Non-pigmented ciliary epithelial cell (primary cell): ENCODE results near the gene CTDNEP1.

ENCODE experiments used
- DNase-seq: peaks from one replicate; pipeline ENCODE4 v3.0.0-alpha.2; 2010; ENCODE audit warnings: low read depth

The CTDNEP1 gene

GRCh38 chr17:7280519-7281073, 29.1 kb upstream of the CTDNEP1 start:
- no peak for DNase-seq

DNA sequence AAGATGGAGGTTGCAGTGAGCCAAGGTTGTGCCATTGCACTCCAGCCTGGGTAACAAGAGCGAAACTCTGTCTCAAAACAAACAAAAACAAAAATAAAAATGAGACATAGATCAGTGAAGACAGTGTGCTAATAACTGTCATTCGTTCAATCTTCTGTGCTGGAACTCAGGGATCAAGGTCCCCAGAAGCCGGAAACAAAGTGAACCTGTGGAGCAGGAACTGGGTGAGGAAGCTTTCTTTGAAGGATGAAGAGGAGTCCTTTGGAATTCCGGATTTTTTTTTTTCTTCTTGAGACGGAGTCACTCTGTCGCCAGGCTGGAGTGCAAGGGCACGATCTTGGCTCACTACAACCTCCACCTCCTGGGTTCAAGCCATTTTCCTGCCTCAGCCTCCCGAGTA, 27.9 kb upstream of the CTDNEP1 start:
- DNase-seq, result no peak

DNA sequence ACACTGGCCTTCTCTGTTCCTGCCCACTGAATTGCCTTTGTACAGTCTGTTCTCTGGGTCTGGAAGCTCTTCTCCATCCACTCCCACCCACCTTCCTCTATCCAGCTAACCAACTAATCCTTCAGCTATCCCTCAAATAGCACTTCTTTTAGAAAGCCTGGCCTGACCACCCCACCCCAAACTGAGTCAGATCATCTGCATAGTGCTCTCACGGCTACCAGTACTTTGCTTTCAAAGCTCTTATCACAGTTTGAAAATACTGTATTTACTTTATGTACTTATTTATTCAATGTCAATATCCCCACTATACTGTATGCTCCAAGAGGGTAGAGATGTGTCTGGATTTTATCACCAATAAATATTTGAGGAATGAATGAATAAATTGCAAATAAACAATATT, 15.2 kb upstream of the CTDNEP1 start:
- no peak for DNase-seq

DNA sequence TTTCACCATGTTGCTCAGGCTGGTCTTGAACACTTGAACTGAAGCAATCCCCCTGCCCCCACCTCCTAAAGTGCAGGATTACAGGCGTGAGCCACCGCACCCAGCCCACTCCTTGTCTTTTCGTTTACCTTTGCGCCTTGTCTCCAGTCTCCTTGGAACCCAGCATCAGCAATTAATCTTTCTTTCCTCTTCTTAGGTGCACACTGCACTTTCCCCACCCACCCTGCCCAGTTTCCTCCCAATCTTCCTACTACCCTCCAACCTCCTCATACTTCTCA, 12.2 kb upstream of the CTDNEP1 start:
- DNase-seq, result no peak

- DNase-seq, result no peak
These were observed 11.6 kb upstream of the CTDNEP1 start for GRCh38 chr17:7262935-7263800.

- DNase-seq, result no peak
These were observed 10.8 kb upstream of the CTDNEP1 start, which contains the start of gene CLDN7 for GRCh38 chr17:7262192-7262934. Gene CLDN7, minus strand, starts transcription at chr17:7262478. Its CDS starts 435 bp downstream, at chr17:7262043.

DNA sequence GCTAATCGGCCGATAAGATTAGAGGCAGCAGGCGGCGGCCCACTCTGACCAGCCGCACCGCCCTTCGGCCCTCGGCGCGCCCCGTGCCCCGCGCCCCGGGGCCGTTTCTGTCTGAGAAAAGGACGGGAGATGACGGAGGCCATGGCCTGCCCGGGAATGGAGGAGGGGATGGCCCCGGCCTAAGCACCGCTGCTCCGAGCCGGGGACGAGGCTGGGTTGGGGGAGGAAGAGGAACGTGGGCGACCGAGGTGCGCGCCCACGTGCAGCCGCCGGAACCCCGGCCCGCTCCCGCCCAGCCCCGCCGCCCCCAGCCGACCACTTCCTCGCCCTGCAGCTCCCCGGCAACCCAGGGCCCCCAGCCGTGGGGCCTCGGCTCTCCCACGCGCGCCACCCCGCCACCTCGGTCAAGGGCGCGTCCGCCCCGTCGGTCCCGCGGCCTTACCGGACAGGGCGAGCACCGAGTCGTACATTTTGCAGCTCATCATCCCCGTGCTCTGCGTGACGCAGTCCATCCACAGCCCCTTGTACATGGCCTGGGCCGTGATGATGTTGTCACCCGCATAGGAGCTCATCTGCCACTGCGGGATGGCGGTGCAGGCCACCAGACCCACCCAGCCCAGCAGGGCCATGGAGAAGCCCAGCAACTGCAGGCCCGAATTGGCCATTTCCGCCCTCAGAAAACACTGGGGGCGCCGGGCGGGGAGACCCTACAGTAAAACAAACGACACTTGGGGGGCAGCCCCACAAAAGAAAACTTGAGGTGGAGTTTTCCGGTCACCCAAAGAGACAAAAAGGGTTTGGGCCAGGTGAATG, 10.1 kb upstream of the CTDNEP1 start:
- DNase-seq, result no peak

- DNase-seq, result no peak
These were observed 9.3 kb upstream of the CTDNEP1 start for GRCh38 chr17:7260651-7261378.

- no peak for DNase-seq
These were observed 8.6 kb upstream of the CTDNEP1 start for GRCh38 chr17:7260151-7260550.

DNA sequence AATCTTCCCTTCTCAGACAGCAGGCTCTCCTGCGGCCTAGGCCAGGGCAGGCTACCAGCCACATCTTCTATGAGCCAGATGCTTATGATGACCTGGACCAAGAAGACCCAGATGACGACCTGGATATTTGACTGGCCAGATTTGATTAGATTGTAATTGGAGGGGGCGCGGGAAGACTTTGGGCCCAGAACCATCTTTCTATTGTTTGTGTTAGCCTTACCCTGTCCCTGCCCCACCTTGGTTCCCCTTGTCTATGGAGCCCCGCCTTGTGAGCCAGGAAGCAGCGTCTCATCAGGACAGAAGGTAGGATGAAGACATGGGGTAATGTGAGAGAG, 8.0 kb upstream of the CTDNEP1 start:
- DNase-seq, result no peak

DNA sequence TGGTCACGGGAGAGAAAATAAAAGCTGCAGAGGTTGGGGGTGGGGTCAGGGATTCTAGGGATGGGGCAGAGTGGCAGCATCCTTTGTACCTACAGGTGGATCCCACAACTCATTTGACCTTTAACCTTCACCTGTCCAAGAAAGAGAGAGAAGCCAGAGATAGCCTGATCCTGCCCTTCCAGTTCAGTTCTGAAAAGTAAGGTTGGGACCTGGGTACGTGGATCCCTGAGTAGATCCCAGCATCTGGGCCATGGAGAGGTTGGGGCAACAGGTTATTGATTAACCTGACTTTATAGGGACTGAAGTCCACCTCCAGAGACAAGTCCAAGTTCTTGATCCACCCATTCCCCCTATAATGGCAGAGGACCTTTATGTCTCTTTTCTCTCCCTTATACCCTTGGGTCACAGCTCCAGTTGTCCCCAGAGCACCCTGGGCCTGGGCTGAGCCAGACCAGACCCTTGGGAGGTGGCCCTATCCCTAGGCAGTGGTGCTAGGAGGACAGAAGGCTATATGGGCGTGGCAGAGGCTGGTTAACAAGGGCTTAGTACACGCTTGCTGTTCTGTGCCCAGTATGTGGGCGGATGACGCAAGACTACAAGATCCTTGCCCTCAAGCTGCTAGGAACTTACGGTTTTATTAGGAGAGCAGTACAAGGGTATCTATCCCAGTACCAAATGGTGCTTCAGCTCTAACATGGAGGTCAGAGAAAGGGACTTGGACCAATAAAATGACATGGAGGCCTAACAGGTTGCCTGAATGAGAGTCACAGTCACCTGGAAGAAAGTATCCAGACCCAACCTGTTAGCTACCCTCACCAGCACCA, 7.4 kb upstream of the CTDNEP1 start:
- no peak for DNase-seq

DNA sequence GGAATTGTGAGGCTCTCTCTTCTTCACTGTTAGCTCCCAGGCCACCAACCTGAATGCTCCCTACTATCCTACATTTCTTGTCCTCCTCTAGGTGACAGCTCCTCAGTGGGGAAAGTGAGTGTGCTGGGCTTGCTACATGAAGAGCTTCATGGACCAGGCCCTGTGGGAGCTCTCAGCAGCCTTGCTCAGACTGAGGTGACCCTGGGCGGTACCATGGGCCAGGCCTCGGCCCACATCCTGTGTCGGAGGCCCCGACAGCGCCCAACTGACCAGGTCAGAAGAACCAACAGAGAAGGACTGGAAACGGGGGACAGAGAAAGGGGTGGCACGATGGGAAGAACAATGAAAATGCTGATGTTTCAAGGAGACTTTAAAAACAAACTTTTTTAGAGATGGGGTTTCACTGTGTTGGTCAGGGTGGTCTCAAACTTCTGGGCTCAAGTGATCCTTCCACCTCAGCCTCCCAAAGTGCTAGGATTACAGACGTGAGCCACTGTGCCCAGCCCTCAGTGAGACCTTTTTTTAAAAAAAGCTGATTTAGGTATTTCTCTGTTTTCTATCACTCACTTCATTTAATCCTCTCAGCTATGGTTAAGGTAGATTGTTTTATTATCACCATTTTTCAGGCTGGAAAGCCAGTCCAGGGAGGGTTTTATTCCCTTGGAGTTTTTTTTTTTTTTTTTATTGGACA, 5.4 kb upstream of the CTDNEP1 start:
- no peak for DNase-seq

GRCh38 chr17:7254511-7254910, 3.0 kb upstream of the CTDNEP1 start:
- DNase-seq, result no peak

DNA sequence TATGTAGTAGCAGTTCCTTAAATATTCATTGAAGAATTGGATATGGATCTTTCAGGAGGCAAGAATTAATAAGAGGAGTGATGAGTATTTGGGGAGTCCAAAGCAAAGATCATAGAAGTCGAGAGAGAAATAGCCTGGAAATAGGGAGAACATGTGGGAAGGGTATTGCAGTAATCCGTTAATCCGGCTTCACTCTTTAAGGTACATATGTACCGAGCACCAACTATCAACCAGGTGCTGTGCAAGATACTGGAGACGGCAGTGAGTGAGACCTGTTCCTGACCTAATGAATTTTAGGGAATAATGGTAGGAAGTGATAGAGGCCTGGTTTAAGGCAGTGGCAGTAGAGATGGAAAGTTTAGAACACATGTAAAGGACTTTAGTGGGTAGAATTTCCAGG, 1.5 kb upstream of the CTDNEP1 start:
- no peak for DNase-seq

- DNase-seq, result no peak
These were observed 876 bp upstream of the CTDNEP1 start, which contains the start of gene ELP5 for GRCh38 chr17:7252176-7253043. Gene ELP5, plus strand, starts transcription at chr17:7252215. Its CDS starts 336 bp downstream, at chr17:7252551.

DNA sequence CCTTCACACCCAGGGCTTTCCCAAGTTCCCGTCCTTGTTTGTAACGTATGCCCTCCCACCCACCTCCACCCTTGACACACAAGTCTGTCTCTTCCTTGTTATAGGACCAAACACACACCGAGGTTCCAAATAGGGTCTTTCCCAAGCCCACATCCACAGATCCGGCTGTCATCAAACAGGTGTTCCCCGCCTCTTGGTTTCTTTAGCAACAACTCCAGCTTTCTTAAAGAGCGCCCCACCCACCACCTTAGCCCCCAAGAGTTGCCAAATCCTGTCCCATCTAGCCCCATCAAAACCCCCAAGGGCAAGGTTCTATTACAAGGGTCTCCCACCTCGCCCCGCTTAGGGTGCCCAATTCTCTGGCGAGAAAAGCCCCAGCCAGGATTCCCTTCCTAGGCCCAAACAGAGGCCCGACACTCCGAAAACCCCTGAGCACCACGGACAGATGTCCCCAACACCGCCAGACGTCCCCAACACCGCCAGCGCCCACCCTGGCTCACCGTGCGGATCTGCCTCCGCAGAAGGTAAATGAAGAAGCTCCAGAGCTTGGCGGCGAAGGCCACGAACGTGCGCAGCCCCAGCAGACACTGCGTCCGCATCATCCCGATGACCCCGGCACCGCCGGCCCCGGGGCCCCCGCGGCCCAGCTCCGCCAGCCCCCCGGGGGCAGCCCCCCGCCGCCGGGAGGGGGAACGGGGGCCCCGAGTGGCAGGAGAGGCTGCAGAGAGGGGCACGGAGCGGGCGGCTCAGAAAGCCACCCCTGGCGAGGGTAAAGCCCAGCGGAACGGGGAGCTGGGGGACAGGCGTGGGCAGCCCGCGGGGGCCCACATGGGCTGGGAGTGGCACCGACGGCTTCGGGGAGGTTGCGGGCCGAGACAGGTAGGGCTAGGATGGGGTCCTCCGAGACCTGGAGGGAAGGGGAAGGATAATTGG, 573 bp downstream of the CTDNEP1 start:
- DNase-seq, result no peak

DNA sequence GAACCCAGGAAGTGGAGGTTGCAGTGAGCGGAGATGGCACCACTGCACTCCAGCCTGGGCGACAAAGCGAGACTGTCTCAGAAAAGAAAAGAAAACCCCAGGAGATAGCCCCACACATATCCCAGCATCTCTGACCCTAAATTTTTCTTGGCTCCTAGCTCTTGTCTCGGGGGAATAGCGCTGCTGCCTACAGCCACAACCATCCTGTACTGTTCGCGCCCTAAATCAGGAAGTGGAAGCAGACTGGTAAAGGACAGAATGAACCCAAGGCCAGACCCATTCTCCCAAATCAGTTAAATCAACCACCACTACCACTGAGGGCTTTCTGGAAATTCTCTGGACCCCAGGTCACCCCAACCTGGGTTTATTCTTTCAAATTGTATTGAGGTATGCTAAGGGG, 1.7 kb downstream of the CTDNEP1 start:
- no peak for DNase-seq

GRCh38 chr17:7249214-7249613, 2.3 kb downstream of the CTDNEP1 start:
- DNase-seq, result no peak
